Measurements from ENCODE around the gene MYMX.

Gene MYMX

GRCh38 chr6:44255105-44255808, 38.5 kb downstream of the MYMX start:
- H3K27me3 Mint-ChIP-seq: no peaks in the 10 kb centered on the region
- DNase-seq: peak; percentile 73
- H3K9me3 Mint-ChIP-seq: no peaks in the 10 kb centered on the region
- H3K4me1 Mint-ChIP-seq (ENCODE audit: low read depth): peaks cover 71% of the 10 kb centered on the region
- peaks cover 92% of the 10 kb centered on the region for H3K36me3 Mint-ChIP-seq (ENCODE audit: low read depth)
- H3K27ac Mint-ChIP-seq: peak overlapping the region; percentile 100
- peak overlapping the region; percentile 85 for H3K4me3 Mint-ChIP-seq

GRCh38 chr6:44255871-44256774, 39.4 kb downstream of the MYMX start:
- H3K27me3 Mint-ChIP-seq: no peaks in the 10 kb centered on the region
- peak; percentile 63 for DNase-seq
- peaks cover 92% of the 10 kb centered on the region for H3K36me3 Mint-ChIP-seq (ENCODE audit: low read depth)
- H3K9me3 Mint-ChIP-seq: no peaks in the 10 kb centered on the region
- peak overlapping the region; percentile 85 for H3K4me3 Mint-ChIP-seq
- peaks cover 68% of the 10 kb centered on the region for H3K4me1 Mint-ChIP-seq (ENCODE audit: low read depth)
- peak overlapping the region; percentile 100 for H3K27ac Mint-ChIP-seq

DNA sequence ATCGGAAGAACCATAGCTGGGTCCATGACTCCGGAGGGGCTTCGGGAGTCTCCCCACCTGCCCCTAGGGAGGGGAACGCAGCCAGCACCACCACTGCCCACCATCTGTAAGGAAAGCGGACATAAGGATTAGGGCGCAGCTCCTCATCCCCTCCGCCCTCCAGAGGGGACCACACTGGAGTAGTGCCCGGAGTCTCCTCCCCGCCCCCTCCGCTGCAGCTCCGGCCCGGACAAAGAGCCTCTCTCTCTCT, 40.0 kb downstream of the MYMX start:
- H3K4me1 Mint-ChIP-seq (ENCODE audit: low read depth): peaks cover 64% of the 10 kb centered on the region
- DNase-seq: no peak
- H3K4me3 Mint-ChIP-seq: peak overlapping the region; percentile 85
- peaks cover 92% of the 10 kb centered on the region for H3K36me3 Mint-ChIP-seq (ENCODE audit: low read depth)
- peak overlapping the region; percentile 100 for H3K27ac Mint-ChIP-seq
- no peaks in the 10 kb centered on the region for H3K27me3 Mint-ChIP-seq
- H3K9me3 Mint-ChIP-seq: no peaks in the 10 kb centered on the region

DNA sequence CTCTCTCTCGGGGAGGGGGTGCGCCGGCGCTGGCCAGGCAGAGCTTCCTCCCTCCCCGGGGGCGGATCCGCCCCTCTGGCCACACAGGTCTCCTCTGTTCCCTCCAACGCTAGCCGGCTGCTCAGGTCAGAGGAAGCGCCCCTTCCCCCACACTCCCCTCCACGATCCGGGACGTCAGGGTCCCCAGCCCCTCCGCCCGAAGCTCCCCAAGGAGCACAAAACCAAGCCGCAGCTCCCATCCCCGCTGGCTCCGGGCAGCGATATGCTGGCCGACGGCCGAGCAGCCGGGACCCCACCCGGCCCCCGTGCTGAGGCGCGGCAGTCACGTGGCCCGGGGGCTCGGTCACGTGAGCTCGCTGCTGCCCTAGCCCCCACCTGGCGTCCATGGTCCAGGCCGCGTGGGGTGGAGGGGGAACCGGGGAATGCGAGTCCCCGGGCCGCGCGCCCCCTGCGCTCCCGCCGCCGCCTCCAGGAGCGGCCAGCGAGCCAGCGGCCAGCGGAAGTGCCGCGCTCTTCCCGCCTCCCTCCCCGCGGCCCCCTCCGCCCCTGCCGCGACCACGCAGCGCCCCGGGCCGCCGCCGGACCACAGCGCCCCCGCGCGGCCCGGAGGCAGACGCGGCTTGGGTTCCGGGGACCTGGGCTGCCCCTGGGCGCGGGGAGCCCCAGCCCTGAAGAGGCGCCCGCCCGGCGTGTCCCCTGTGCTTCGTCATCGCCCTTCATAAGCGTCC, 40.5 kb downstream of the MYMX start, which contains the start of gene SLC35B2:
TSS of gene SLC35B2 (minus strand) at position 504 of the 728 bp plus-strand sequence. CDS start at position 386, 118 bp downstream.
- Mint-ChIP-seq H3K4me1 (ENCODE audit: low read depth) (peaks cover 63% of the 10 kb centered on the region), H3K9me3 (no peaks in the 10 kb centered on the region), H3K27ac (peak within 1 kb of the TSS; percentile 100), H3K36me3 (ENCODE audit: low read depth) (peaks cover 92% of the 10 kb centered on the region), H3K4me3 (peak within 1 kb of the TSS; percentile 85), H3K27me3 (no peaks in the 10 kb centered on the region)
- DNase-seq: peak; percentile 83

DNA sequence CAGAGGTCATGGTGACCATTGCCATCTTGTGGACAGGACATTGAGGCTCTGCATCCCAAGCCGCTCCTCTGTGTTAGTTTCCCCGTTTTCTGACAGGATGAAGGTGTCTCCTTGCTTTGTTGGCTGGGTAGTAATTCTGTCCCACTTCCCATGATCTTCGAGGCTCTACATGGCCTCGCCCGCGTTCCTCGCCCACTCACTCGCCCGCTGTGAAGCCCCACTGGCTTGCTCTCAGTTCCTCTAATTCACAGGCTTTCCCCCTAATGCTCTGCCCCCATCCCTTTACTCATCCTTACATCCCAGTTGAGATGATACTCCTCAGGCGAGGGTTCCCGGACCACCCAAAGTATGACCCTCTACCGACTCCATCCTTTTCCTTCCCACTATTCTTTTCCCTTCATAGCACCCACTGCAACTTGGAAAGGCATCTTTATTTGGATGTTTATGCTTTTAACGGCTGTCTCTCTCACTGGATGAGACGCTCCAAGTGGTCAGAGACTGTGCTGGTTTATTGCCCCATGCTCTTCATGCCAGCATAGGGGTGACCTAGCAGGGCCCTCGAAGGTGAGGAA, 41.1 kb downstream of the MYMX start:
- Mint-ChIP-seq H3K36me3 (ENCODE audit: low read depth) (peaks cover 92% of the 10 kb centered on the region), H3K27me3 (no peaks in the 10 kb centered on the region), H3K4me1 (ENCODE audit: low read depth) (peaks cover 66% of the 10 kb centered on the region), H3K9me3 (no peaks in the 10 kb centered on the region), H3K4me3 (peak overlapping the region; percentile 75), H3K27ac (peak overlapping the region; percentile 94)
- no peak for DNase-seq

DNA sequence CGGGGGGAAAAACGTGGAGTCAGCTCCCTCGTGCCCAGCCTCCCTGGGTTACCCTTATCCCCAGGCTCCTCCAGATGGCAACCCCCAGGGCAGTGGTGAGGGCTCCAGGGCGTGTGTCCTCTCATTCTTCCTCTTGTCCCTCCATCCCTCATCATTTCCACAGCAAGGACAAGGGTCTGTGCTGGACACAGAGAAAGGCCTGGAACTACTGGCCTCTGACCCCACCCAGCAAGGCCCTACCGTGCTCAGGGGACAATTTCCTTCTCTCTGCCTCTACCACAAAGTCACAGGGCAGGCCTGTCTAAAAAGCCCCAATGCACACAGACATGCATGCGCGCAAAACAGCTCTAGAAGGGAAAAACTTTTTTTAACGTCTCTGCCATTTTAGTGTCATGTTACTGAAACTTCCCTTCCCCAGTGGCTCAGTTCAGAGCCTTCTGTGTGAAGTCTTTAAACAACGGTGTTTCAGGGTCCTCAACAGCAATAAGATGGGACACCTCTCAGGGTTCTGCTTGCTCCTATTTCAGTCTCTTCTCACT, 41.7 kb downstream of the MYMX start:
- no peak for DNase-seq
- Mint-ChIP-seq H3K4me3 (peak overlapping the region; percentile 75), H3K27ac (peak overlapping the region; percentile 94), H3K36me3 (ENCODE audit: low read depth) (peaks cover 92% of the 10 kb centered on the region), H3K27me3 (no peaks in the 10 kb centered on the region), H3K9me3 (no peaks in the 10 kb centered on the region), H3K4me1 (ENCODE audit: low read depth) (peaks cover 67% of the 10 kb centered on the region)

- no peak overlapping the region for H3K4me3 Mint-ChIP-seq
- peaks cover 67% of the 10 kb centered on the region for H3K4me1 Mint-ChIP-seq (ENCODE audit: low read depth)
- peaks cover 92% of the 10 kb centered on the region for H3K36me3 Mint-ChIP-seq (ENCODE audit: low read depth)
- DNase-seq: no peak
- H3K27ac Mint-ChIP-seq: peak overlapping the region; percentile 94
- no peaks in the 10 kb centered on the region for H3K9me3 Mint-ChIP-seq
- no peaks in the 10 kb centered on the region for H3K27me3 Mint-ChIP-seq
Observed at GRCh38 chr6:44258921-44259320, 42.2 kb downstream of the MYMX start.

DNA sequence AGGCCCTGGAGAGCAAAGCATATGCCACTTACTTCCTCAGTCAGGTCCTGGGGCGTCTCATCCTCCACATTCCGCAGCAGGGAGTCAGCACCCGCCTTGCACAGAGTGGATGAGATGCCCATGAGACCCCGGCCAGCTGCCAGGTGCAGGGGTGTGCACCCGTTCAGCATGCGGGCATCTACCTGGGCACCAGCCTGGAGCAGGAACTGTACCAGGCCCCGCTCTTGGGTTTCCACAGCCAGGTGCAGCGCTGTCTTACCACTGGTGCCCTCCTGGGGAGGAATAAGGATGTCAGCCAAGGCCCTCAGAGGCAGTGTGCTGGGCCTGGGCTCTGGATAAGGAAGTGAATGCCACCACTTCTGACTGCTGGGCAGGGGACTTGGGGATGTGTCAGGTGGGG, 43.3 kb downstream of the MYMX start:
- Mint-ChIP-seq H3K36me3 (ENCODE audit: low read depth) (peaks cover 90% of the 10 kb centered on the region), H3K27ac (peak overlapping the region; percentile 26), H3K4me1 (ENCODE audit: low read depth) (peaks cover 60% of the 10 kb centered on the region)

DNA sequence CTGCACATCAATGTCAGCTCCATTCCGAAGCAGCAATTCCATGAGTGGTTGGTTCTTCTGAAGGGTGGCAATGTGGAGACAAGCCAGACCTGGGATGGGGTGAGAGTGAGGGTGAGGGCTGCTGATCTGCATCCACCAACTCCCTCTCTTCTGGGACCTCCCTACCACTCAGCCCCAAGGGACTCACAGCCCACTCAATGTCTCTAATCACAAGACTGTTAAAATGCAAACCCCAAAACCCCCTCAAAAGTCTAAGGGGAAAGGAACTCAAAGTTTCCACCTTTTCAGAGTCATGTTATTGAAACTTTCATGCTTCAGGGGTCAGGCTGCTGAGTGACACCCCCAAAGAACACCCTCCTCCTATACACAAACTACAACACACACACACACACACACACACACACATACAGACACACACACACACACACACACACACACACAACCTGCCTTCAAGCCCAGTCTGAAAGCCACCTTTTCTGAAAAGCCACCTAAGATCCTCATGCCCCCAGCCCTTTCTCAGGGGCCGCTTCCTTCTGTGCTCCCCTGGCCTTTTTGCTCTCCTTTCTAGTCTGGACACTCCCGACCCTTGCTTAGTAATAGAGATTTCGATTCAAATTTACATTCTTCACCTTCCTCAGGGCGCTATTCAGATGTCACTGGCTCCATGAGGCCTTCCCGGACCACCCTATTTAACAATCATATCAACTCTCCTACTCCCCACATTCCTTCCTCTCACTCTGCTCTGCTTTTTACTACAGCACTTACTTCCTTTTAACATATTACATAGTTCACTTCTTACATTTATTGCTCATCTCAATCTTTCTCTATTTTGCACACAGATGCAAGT, 43.9 kb downstream of the MYMX start:
- no peak for DNase-seq
- H3K27me3 Mint-ChIP-seq: no peaks in the 10 kb centered on the region
- H3K27ac Mint-ChIP-seq: peak overlapping the region; percentile 26
- no peaks in the 10 kb centered on the region for H3K9me3 Mint-ChIP-seq
- peaks cover 54% of the 10 kb centered on the region for H3K4me1 Mint-ChIP-seq (ENCODE audit: low read depth)
- H3K36me3 Mint-ChIP-seq (ENCODE audit: low read depth): peaks cover 84% of the 10 kb centered on the region
- H3K4me3 Mint-ChIP-seq: no peak overlapping the region

More for the DNA sequence above, 43.3 kb downstream of the MYMX start:
- Mint-ChIP-seq H3K27me3 (no peaks in the 10 kb centered on the region), H3K4me3 (no peak overlapping the region), H3K9me3 (no peaks in the 10 kb centered on the region)
- DNase-seq: no peak

- Mint-ChIP-seq H3K36me3 (ENCODE audit: low read depth) (peaks cover 76% of the 10 kb centered on the region), H3K4me3 (no peak overlapping the region), H3K4me1 (ENCODE audit: low read depth) (peaks cover 54% of the 10 kb centered on the region), H3K9me3 (no peaks in the 10 kb centered on the region), H3K27me3 (no peaks in the 10 kb centered on the region), H3K27ac (peak overlapping the region; percentile 3)
- no peak for DNase-seq
Observed at GRCh38 chr6:44261581-44261980, 44.9 kb downstream of the MYMX start.

GRCh38 chr6:44262467-44263353, 46.0 kb downstream of the MYMX start:
- H3K4me3 Mint-ChIP-seq: peak overlapping the region; percentile 92
- H3K4me1 Mint-ChIP-seq (ENCODE audit: low read depth): peaks cover 60% of the 10 kb centered on the region
- H3K27ac Mint-ChIP-seq: peak overlapping the region; percentile 95
- H3K27me3 Mint-ChIP-seq: no peaks in the 10 kb centered on the region
- no peak for DNase-seq
- peaks cover 71% of the 10 kb centered on the region for H3K36me3 Mint-ChIP-seq (ENCODE audit: low read depth)
- H3K9me3 Mint-ChIP-seq: no peaks in the 10 kb centered on the region

- DNase-seq: no peak
- Mint-ChIP-seq H3K36me3 (ENCODE audit: low read depth) (peaks cover 63% of the 10 kb centered on the region), H3K27me3 (peaks cover 7% of the 10 kb centered on the region), H3K4me1 (ENCODE audit: low read depth) (peaks cover 54% of the 10 kb centered on the region), H3K27ac (peak overlapping the region; percentile 95), H3K9me3 (no peaks in the 10 kb centered on the region), H3K4me3 (peak overlapping the region; percentile 92)
Observed at GRCh38 chr6:44263354-44264100, 46.8 kb downstream of the MYMX start.

Measured in activated T-cell treated with anti-CD3 and anti-CD28 coated beads, Interleukin-2, amount 50 U/mL, for 24 hours (primary cell).